Esophagus squamous epithelium (tissue), 5 donors: Measurements from ENCODE around the gene SLC6A19. TPM values are rescaled to one million over a fixed set of nuclear protein-coding genes. Genes with fewer than 3 reads are reported as not detected.

Experiments used
- DNase-seq: peaks from one replicate; lab custom pipeline; 2025; lab: John Stamatoyannopoulos, UW
- H3K27ac ChIP-seq, 4 donors: fragments of 200-600 bp; sonication (generic); one replicate each; pipeline ENCODE4 v1.5.1; 2016 to 2019; ENCODE audit warnings: mild to moderate bottlenecking in 1 of 4
- H3K27me3 ChIP-seq, 4 donors: fragments of 200-600 bp; sonication (generic); 1 replicate in 3 of 4; 2 replicates in 1 of 4; pipeline versions ENCODE4 v1.5.1 to v1.6.0; 2017 to 2021; ENCODE audit warnings: antibody characterized with exemption in 1 of 4
- H3K36me3 ChIP-seq, 3 donors: fragments of 200-600 bp; sonication (generic); one replicate each; pipeline ENCODE4 v1.5.1; 2016 to 2019
- H3K4me1 ChIP-seq, 3 donors: fragments of 200-600 bp; sonication (generic); one replicate each; pipeline ENCODE4 v1.5.1; 2017 to 2019
- H3K4me3 ChIP-seq, 4 donors: fragments of 200-600 bp; sonication (generic); 1 replicate in 3 of 4; 2 replicates in 1 of 4; pipeline ENCODE4 v1.5.1; 2016 to 2019; ENCODE audit warnings: mild to moderate bottlenecking in 2 of 4, moderate library complexity in 1 of 4
- H3K9me3 ChIP-seq, 3 donors: fragments of 200-600 bp; sonication (generic); one replicate each; pipeline ENCODE4 v1.5.1; 2016 to 2019
- POLR2A ChIP-seq, 4 donors: fragments of 450-650 bp; IDR thresholded peaks; one replicate each; pipeline ENCODE4 v1.6.1; 2017; ENCODE audit warnings: antibody characterized with exemption in 4 of 4, mild to moderate bottlenecking in 4 of 4, moderate library complexity in 3 of 4
- WGBS, 2 donors: methylation state at CpG; one replicate each; pipeline ENCODE4 v1.1.5; 2018; 5-methylcytosine and 5-hydroxymethylcytosine counted together
- intact Hi-C: fragments of 100-400 bp; cut with DNase I; formaldehyde crosslinking; loops from one replicate; pipeline ENCODE4 v1.15.0; 2022
- total RNA-seq, 4 donors: library from RNA; depleted of rRNA; stranded (reverse); fragments of >200 nt; gene quantifications; one replicate each; pipeline ENCODE4 v1.1.0, GENCODE V29; 2016
- TF ChIP-seq, protein P1 (sequence below), 6 experiments: fragments of 450-650 bp in 4 of 6; fragments of 200-600 bp in 2 of 6; sonication (generic) in 2 of 6; IDR thresholded peaks; one replicate each; pipeline ENCODE4 v1.5.1; 2016 to 2019; ENCODE audit warnings: antibody characterized with exemption in 6 of 6, mild to moderate bottlenecking in 4 of 6, moderate library complexity in 4 of 6
- donor health status: DM: yes; HTN: yes; CAD: no.

Gene SLC6A19
- total RNA-seq, 4 donors from 2014 or later: not detected

DNA sequence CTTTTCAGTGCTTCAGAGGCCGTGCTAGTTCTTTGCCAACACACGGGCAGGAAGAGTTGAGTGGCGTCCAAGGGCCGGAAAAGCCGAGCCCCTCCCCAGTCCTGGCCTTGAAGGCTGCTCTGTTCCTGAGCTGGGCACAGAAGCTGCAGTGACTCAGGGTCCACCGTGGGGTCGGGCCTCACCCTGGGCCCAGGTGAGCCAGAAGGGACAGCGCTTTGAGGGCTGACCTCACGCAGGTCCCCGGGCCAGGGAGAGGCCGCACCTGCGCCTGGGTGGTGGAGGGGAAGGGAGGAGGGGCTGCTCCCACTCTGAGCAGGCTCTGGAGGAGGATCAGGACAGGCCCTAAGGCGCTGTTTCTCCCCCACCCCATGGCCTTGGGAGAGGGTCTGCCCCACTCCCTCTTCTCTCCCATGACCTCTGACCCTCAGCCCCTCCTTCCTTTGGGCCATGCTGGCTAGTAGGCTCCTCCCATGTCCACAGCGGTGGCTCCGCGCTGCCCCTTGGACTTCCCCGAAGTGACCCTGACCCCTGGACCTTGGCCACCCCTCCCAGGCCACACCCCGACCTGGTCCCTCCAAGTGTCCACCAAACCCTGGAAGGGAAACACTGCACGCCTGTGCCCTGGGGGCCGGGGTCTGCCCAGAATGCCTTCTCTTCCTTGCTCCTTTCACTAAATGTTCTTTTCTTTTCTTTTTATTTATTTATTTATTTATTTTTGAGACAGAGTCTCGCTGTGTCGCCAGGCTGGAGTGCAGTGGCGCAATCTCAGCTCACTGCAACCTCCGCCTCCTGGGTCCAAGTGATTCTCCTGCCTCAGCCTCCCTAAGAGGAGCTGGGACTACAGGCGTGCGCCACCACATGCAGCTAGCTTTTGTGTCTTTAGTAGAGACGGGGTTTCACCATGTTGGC lies 19.7 kb upstream of the SLC6A19 start:
- no peak for DNase-seq
- no peak overlapping the region for H3K27ac ChIP-seq
- H3K4me3 ChIP-seq: no peak overlapping the region
- 77 to 82% methylated on average over 14 to 19 of the region's 27 CpGs for WGBS, 2 donors
- H3K36me3 ChIP-seq: no peaks in the 10 kb centered on the region
- H3K27me3 ChIP-seq: peaks cover 0 to 57% (median 0%) of the 10 kb centered on the region in 4 donors
- TF ChIP-seq, protein P1, sequence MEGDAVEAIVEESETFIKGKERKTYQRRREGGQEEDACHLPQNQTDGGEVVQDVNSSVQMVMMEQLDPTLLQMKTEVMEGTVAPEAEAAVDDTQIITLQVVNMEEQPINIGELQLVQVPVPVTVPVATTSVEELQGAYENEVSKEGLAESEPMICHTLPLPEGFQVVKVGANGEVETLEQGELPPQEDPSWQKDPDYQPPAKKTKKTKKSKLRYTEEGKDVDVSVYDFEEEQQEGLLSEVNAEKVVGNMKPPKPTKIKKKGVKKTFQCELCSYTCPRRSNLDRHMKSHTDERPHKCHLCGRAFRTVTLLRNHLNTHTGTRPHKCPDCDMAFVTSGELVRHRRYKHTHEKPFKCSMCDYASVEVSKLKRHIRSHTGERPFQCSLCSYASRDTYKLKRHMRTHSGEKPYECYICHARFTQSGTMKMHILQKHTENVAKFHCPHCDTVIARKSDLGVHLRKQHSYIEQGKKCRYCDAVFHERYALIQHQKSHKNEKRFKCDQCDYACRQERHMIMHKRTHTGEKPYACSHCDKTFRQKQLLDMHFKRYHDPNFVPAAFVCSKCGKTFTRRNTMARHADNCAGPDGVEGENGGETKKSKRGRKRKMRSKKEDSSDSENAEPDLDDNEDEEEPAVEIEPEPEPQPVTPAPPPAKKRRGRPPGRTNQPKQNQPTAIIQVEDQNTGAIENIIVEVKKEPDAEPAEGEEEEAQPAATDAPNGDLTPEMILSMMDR (IDR thresholded peaks at IDR 0.05): no peak
- TF ChIP-seq POLR2A (IDR thresholded peaks at IDR 0.05): no peak
- intact Hi-C loops: no loop called here
- no peaks in the 10 kb centered on the region for H3K9me3 ChIP-seq
- no peaks in the 10 kb centered on the region for H3K4me1 ChIP-seq

DNA sequence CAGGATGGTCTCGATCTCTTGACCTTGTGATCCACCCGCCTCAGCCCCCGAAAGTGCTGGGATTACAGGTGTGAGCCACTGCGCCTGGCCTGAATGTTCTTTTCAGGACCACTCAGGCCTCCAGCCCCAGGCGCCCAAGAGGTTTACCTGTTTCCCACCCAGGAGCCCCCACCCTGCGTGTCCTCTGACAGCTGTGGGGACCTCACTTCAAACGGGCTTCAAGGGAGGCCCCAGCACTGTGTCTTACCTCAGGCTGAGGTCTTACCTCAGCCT lies 19.1 kb upstream of the SLC6A19 start:
- Histone ChIP-seq H3K27me3 (peaks cover 0 to 57% (median 0%) of the 10 kb centered on the region in 4 donors), H3K9me3 (no peaks in the 10 kb centered on the region), H3K4me3 (no peak overlapping the region), H3K36me3 (no peaks in the 10 kb centered on the region), H3K27ac (no peak overlapping the region), H3K4me1 (no peaks in the 10 kb centered on the region)
- no peak for DNase-seq
- TF ChIP-seq, protein P1 (IDR thresholded peaks at IDR 0.05): no peak
- TF ChIP-seq POLR2A (IDR thresholded peaks at IDR 0.05): no peak
- 79 to 100% methylated on average over 4 to 6 of the region's 7 CpGs for WGBS, 2 donors
- intact Hi-C loops: no loop called here

DNA sequence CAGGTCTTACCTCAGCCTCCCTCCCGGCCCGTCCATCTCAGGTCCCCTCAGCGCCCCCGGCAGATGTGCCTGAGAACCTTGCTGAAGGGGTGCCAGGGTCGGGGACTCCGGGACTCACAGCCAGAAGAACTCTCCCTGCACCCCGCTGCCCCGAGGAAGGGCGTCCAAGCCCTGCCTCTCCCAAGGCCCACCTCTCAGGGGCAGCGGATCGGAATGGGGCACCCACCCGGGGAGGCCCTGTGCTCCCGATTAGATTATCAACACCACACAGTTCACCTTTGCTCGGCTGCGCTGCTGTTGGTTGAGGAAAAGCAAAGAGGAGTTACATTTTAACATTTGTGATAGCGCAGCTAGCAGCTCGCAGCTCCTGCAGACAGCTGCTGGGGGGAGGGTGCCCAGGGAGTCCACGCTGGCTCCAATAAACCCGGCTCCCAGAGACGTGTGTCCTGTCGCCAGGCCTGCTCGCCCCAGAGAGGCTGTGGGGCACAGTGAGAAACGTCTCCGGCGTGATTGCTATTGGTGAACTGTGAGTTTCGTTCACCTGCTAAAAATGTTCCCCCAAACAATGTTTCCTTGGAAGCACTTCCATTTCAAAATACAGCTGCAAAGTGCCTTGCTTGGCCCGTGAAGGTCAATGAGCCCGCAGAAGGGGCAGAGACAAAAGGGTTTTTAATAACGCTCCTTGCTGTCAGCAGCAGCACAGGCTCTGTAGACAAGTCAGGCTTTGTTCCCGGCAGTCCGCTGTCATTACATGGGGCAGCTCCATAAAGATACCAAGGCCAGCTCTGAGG lies 18.6 kb upstream of the SLC6A19 start:
- H3K4me1 ChIP-seq: no peaks in the 10 kb centered on the region
- WGBS, 2 donors: 51 to 67% methylated on average over 11 to 23 of the region's 31 CpGs
- no peak overlapping the region for H3K27ac ChIP-seq
- TF ChIP-seq, protein P1 (IDR thresholded peaks at IDR 0.05): no peak
- no peak for TF ChIP-seq POLR2A (IDR thresholded peaks at IDR 0.05)
- no peak for DNase-seq
- no peak overlapping the region for H3K4me3 ChIP-seq
- H3K36me3 ChIP-seq: no peaks in the 10 kb centered on the region
- intact Hi-C loops: no loop called here
- no peaks in the 10 kb centered on the region for H3K9me3 ChIP-seq
- peaks cover 0 to 57% (median 0%) of the 10 kb centered on the region in 4 donors for H3K27me3 ChIP-seq

DNA sequence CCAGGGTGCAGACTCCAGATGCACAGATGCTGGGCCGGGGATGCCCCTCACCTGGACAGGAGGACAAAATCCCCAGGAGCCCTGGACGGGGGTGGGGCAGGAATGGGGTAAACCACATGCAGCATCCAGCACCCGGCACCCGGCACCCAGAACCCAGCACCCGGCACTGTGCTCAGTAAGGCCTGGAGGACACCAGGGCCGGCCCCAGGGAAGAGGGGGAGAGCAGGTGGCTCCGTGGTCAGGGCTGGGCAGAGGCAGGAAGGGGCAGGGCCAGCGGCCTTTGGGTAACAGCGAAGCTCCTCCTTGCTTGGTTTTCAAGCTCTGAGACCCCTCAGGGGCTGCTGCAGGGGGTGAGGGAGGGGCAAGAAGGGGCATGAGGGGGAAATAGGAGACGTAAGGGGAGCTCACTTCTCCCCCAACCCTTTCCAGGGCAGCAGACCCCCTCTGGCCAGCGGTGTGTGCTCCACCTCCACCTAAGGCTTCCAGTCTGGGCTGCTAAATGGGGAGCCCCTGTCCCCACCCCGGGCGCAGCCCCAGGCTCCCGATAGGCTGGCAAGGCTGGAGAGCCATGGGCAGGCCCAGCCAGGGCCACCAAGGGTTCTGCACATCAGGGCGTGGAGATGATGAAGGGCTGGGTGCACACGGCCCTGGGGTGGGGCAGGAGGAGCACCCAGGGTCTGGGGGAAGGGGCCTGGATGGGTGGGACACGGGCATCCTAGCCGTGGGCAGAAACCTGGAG lies 17.8 kb upstream of the SLC6A19 start:
- intact Hi-C loops: no loop called here

More for the DNA sequence above, 17.8 kb upstream of the SLC6A19 start:
- TF ChIP-seq, protein P1 (IDR thresholded peaks at IDR 0.05): no peak
- TF ChIP-seq POLR2A (IDR thresholded peaks at IDR 0.05): no peak
- H3K4me1 ChIP-seq: no peaks in the 10 kb centered on the region
- H3K27ac ChIP-seq: no peak overlapping the region
- 62 to 71% methylated on average over 4 to 9 of the region's 18 CpGs for WGBS, 2 donors
- no peaks in the 10 kb centered on the region for H3K36me3 ChIP-seq
- H3K4me3 ChIP-seq: no peak overlapping the region
- DNase-seq: no peak
- H3K9me3 ChIP-seq: no peaks in the 10 kb centered on the region
- peaks cover 0 to 63% (median 0%) of the 10 kb centered on the region in 4 donors for H3K27me3 ChIP-seq
